Stimulated activated CD8-positive, alpha-beta memory T cell treated with anti-CD3 and anti-CD28 coated beads, Interleukin-4, amount 100 ng/mL, for 1 hour (primary cell): ENCODE data around the gene ZNF548.
"Not testable (repeated sequence)": the region's sequence is repeated elsewhere in the genome, so short reads cannot be mapped to it uniquely, and the experiment has no call there.

Source experiments
- DNase-seq, 2 donors: peaks; one replicate each; pipeline ENCODE4 v3.0.0-alpha.2; 2020; ENCODE audit warnings: low read depth in 2 of 2, low spot score in 1 of 2

The ZNF548 gene

GRCh38 chr19:57389730-57390598 is at the start of gene ZNF548:
ZNF548 (plus strand) TSS chr19:57389854; CDS start chr19:57390100, 246 bp downstream.
- peak; percentile 96 to 98 for DNase-seq

DNA sequence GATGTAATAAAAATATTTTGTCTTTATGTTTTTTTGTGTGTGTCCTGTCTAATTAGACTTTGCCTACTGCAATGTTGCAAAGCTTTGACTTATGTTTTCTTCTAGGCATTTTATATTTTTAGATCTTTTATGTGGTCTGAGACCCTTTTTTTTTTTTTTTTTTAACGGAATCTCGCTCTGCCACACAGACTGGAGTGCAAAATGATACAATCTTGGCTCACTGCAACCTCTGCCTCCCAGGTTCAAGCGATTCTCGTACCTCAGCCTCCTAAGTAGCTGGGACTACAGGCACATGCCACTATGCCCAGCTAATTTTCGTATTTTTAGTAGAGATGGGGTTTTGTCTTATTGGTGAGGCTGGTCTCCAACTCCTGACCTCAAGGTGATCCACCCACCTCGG is 47.1 kb upstream of the ZNF548 start:
- no peak for DNase-seq

DNA sequence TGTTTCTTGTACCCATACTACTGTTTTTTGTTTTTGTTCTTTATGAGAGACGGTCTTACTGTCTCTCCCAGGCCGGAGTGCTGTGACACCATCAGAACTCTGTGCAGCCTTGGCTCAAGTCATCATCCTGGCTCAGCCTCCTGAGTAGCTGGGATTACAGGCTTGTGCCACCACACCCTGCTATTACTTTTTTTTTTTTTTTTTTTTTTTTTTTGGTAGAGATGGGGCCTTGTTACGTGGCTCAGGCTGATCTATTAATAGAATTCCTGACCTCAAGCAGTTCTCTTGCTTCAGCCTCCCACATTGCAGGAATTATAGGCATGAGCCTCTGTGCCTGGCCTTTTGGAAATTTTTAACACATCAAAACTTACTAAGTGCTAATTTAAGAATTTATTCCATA is 41.5 kb upstream of the ZNF548 start:
- no peak for DNase-seq

DNA sequence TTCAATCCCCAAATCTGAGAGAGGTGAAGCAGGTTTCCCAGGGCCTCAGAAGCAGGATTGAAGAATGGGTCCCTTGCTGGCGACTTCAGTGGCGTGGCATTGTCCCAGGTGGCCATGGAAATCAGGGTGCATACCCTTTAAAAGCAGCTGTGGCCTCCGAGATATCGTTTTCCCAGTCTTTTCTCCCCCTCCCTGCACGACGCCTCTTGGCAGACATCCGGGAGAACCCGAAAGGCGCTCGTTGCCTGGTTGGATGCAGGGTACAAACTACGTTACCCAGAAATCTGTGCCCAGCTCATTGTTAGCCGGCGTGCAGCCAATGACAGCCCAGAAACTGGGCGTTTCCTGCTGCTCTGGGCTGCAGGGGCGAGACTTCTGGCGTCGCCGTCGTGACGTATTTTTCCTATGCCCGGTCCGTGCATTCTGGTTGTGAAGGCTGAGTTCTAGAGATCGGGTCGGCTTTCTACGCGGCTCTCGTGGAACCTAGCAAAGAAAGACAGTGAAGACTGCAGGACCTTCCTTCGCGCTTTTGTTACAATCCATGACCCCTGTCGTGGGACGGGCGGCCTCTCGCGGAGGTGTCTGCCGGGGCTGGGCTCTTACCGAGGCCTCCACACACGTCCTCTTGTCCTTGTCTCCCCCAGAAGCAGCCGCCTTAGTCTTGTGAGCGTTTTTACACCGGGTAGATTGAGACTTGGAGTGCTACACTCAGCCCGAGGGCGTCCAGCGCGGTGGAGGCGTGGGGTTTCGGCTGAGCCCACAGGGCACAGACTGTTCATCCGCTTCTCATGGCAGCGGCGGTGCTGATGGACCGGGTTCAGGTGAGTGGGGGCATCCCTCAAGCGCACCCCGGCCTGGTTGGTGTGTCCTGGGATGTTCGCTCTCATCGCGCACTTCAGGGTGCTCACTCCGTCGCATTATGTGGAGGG is 38.5 kb upstream of the ZNF548 start, which contains the start of gene ZNF304:
ZNF304 (plus strand) TSS at position 395 of the 929 bp plus-strand sequence; CDS start at position 789, 394 bp downstream.
- peak; percentile 50 to 66 for DNase-seq

DNA sequence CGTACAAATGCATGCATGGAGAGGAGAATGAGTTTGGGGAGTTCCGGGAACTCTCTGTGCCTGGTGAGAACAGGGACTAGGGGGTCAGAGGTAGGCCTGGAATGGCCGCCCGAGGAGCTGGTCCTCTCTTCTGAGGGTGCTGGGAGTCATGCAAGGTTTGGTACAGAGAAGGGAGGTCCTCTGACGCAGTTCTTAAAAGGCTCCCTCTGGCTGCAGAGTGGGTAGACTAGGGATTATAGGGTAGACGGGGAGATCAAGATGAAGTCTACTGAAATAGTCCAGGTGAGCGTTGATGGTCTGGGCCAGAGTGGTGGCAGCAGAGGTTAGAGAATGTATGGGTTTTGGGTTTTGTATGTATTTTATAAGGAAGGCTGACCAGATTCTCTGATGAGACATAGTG is 37.8 kb upstream of the ZNF548 start:
- DNase-seq = no peak

DNA sequence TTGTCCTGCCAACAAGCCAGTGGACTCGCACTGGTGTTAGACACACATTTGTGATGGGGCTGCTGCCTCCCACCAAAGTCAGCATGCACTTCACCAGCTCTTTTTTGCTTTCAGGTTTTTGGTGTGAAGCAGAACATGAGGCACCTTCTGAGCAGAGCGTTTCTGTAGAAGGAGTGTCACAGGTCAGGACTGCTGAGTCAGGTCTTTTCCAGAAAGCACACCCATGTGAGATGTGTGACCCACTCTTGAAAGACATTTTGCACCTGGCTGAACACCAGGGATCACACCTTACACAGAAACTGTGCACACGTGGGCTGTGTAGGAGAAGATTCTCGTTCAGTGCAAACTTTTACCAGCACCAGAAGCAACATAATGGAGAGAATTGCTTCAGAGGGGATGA is 33.7 kb upstream of the ZNF548 start:
- DNase-seq = no peak

DNA sequence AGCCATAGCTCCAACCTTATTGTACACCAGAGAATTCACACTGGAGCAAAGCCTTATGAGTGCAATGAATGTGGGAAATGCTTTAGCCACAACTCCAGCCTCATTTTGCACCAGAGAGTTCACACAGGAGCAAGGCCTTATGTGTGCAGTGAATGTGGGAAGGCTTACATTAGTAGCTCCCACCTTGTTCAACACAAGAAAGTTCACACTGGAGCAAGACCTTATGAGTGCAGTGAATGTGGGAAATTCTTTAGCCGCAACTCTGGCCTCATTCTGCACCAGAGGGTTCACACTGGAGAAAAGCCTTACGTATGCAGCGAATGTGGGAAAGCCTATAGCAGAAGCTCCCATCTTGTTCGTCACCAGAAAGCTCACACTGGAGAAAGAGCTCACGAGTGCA is 32.2 kb upstream of the ZNF548 start:
- DNase-seq = no peak

GRCh38 chr19:57359300-57359699 is 30.4 kb upstream of the ZNF548 start:
- no peak for DNase-seq

DNA sequence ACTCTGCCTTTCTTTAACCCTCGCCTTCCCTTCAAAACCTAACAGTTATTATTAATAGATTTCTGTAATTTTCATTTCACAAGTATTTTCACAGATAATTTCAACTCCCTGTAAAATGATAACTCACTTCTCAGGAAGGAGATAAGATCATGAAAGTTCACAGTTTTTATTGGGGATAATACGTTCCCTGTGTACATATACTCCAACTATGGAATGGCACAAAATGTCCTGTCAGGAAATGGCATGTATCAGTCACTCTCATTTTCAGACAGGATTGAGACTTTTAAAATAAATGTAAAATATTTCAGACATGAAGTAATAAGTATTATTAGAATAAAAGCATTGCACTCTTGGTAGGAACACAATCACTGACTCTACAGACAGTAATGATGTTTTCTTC is 27.2 kb upstream of the ZNF548 start:
- no peak for DNase-seq

- DNase-seq = peak; percentile 96
These were observed 26.5 kb upstream of the ZNF548 start, which contains the start of the genes TRAPPC2B and ZNF547 for GRCh38 chr19:57362997-57363687. TRAPPC2B (plus strand) TSS chr19:57363551; CDS start chr19:57364834, 1,283 bp downstream. ZNF547 (plus strand) TSS chr19:57363551; CDS start chr19:57368556, 5,005 bp downstream.

- no peak for DNase-seq
These were observed 25.9 kb upstream of the ZNF548 start for GRCh38 chr19:57363688-57364181.

- DNase-seq = no peak
These were observed 22.9 kb upstream of the ZNF548 start for GRCh38 chr19:57366776-57367175.

DNA sequence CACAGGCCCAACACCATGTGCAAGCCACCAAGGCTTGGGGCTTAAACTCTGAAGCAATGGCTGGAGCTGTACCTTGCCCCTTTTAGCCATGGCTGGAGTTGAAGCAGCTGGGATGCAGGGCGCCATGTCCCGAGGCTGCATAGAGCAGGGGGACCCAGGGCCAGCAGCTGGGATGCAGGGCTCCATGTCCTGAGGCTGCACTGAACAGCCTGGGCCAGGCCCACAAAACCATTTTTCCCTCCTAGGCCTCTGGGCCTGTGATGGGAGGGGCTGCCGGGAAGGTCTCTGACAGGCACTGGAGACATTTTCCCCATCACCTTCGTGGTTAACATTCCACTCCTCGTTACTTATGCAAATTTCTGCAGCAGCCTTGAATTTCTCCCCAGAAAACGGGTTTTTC is 15.5 kb upstream of the ZNF548 start:
- no peak for DNase-seq

DNA sequence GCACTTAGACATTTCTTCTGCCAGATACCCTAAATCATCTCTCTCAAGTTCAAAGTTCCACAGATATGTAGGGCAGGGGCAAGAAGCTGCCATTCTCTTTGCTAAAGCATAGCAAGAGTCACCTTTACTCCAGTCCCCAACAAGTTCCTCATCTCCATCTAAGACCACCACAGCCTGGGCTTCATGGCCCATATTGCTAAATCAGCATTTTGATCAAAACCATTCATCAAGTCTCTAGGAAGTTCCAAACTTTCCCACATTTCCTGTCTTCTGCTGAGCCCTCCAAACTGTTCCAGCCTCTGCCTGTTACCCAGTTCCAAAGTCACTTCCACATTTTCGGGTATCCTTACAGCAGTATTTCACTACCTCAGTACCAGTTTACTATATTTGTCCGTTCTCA is 15.0 kb upstream of the ZNF548 start:
- DNase-seq = not testable (repeated sequence)

DNA sequence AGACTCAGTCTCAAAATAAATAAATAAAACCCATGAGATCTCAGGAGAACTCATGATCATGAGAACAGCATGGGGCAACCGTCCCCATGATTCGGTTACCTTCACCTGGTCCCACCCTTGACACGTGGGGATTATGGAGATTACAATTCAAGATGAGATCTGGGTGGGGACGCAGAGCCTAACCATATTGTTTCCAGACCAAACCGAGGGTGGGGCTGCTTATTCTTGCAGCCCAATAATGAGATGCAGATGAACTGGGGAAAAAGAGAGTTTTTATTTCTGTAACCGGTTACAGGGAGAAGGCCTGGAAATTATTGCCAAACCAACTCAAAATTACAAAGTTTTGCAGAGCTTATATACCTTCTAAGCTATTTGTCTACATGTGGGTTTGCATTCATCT is 13.5 kb upstream of the ZNF548 start:
- DNase-seq = no peak

DNA sequence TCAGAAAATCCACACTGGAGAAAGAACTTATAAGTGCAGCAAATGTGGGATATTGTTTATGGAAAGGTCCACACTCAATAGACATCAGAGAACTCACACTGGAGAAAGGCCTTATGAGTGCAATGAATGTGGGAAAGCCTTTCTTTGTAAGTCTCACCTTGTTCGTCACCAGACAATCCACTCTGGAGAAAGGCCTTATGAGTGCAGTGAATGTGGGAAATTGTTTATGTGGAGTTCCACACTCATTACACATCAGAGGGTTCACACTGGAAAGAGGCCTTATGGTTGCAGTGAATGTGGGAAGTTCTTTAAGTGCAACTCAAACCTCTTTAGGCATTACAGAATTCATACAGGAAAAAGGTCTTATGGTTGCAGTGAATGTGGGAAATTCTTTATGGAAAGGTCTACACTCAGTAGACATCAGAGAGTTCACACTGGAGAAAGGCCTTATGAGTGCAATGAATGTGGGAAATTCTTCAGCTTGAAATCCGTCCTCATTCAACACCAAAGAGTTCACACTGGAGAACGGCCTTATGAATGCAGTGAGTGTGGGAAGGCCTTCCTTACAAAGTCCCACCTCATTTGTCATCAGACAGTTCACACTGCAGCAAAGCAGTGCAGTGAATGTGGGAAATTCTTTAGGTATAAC is 12.0 kb upstream of the ZNF548 start:
- no peak for DNase-seq

DNA sequence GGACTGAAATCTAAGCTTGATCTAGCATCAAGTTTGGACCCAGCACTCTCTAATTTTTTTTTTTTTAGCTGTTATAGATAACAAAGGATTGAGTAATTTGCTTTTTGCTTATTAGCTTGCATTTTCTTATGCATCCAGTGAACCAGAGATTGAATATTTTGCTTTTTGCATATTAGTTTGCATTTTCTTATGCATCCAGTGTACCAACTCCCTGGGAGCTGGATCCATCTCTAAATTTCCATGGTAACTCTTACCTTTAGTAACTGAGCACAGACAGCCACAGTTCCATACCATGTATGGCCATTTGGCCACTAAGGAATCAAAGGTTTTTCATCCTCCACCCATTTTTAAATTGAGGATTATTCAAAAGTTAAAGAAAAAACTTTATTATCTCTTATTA is 8.7 kb upstream of the ZNF548 start:
- DNase-seq = no peak

GRCh38 chr19:57382806-57383488 is 6.7 kb upstream of the ZNF548 start:
- DNase-seq = no peak

GRCh38 chr19:57389194-57389729 is 392 bp upstream of the ZNF548 start:
- DNase-seq = no peak
